Measurements from ENCODE around the gene CLIP2.

Gene CLIP2

DNA sequence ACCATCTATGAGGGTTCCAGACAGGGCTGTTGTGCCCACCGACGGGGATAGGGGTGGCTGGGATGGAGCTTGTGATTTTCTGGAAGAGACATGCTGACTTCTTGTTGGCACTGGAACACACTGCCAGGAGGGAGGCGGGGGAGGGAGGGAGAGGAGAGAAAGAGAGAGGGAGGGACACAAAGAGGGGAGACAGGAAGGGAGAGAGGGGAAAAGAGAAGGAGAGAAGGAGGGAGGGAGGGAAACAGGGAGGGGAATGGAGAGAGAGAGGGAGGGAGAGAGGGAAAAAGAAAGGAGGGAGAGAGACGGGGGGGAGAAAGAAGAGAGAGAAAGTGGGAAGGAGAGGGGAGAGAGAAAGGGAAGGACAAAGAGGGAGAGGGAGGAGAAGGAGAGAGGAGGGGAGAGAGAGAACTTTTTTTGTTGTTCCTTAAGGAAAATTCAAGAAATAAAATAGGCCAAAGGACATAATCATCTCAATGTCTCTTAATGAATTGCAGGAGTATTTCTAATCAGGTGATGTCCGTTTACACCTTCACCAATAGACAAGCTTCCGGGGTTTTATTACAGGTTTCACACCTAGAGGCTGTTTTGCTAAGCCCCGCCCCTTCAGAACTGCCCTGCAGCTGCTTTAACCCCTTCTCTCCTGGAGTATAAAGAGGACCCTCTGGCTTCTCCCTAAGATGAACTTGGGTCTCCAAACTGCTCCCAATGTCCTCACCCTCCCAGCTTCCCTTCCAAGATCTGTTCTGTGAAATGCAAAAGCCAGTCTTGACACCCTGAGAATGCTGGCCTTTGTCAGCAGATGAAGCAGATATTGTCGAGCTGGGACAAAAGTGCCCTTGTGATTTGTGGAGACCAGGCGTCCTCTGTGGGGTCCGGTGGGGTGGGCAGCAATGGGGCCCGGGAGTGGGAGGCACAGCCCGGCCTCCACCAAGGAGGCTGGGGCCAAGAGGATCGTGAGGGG lies 82.5 kb downstream of the CLIP2 start:
- DNase-seq (ENCODE audit: insufficient read length, low spot score): no peak
- TF ChIP-seq, protein P1, sequence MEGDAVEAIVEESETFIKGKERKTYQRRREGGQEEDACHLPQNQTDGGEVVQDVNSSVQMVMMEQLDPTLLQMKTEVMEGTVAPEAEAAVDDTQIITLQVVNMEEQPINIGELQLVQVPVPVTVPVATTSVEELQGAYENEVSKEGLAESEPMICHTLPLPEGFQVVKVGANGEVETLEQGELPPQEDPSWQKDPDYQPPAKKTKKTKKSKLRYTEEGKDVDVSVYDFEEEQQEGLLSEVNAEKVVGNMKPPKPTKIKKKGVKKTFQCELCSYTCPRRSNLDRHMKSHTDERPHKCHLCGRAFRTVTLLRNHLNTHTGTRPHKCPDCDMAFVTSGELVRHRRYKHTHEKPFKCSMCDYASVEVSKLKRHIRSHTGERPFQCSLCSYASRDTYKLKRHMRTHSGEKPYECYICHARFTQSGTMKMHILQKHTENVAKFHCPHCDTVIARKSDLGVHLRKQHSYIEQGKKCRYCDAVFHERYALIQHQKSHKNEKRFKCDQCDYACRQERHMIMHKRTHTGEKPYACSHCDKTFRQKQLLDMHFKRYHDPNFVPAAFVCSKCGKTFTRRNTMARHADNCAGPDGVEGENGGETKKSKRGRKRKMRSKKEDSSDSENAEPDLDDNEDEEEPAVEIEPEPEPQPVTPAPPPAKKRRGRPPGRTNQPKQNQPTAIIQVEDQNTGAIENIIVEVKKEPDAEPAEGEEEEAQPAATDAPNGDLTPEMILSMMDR (IDR thresholded peaks at IDR 0.05; ENCODE audit: insufficient read depth, missing control alignments): no peak
- no peak for FAIRE-seq

DNA sequence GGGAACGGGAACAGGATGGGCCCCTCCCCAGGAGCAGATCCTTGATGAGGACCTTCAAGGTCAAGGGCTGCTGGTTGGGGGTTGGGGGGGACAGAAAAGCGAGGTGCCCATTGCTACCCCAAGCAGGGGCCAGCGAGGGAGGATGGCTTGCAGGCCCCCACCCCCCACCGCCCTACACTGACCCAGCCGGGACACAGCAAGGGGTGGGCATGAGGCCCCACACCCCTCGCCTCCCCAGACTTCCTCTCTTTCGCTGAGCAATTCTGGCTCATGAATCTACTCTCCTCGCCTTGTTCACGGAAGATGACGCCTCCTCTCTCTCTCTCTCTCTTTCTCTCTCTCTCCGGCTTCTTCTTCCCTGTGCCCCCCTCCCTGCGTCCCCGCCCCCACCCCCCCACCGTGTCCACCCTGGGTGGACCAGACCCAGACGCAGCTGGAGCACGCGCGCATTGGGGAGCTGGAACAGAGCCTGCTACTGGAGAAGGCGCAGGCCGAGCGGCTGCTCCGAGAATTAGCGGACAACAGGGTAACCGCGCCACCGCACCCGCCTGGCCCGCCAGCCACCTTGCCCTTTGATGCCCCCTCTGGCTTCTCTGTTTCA lies 83.4 kb downstream of the CLIP2 start:
- FAIRE-seq (no peak), DNase-seq (ENCODE audit: insufficient read length, low spot score) (no peak)

DNA sequence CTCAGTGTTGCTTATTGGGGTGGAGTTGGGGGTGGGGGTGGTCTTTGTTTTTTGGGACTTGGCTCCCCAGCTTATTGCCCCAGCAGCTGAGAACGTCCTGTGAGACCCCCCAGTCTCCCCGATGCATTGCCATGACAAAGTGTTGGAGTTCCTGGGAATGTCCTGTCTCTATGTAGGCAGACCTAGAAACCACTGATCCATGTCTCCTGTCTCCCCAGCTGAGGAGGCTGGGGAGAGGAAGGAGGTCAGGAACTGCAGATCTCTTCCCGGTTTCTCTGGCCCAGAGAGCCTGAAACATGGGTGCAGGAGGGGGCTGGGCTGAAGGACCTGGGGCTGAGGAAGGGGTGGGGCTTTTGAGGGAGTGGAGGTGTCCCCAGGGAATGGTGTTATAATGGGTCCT lies 84.3 kb downstream of the CLIP2 start:
- no peak for FAIRE-seq

More for the DNA sequence above, 83.4 kb downstream of the CLIP2 start:
- TF ChIP-seq, protein P1 (IDR thresholded peaks at IDR 0.05; ENCODE audit: insufficient read depth, missing control alignments): no peak

DNA sequence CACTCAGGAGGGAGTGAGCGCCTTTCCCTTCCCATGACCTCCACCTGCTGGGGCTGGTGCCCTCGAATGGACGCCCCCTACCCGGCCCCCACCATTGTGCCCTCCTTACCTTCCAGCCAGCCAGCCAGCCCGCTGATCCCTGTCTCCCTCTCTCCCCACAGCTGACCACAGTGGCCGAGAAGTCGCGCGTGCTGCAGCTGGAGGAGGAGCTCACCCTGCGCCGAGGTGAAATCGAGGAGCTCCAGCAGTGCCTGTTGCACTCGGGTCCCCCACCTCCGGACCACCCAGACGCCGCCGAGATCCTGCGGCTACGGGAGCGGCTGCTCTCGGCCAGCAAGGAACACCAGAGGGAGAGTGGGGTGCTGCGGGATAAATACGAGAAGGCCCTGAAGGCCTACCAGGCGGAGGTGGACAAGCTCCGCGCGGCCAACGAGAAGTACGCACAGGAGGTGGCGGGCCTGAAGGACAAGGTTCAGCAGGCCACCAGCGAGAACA lies 86.6 kb downstream of the CLIP2 start:
- DNase-seq (ENCODE audit: insufficient read length, low spot score) (no peak), FAIRE-seq (no peak)
- TF ChIP-seq, protein P1 (IDR thresholded peaks at IDR 0.05; ENCODE audit: insufficient read depth, missing control alignments): no peak

More for the DNA sequence above, 84.3 kb downstream of the CLIP2 start:
- TF ChIP-seq, protein P1 (IDR thresholded peaks at IDR 0.05; ENCODE audit: insufficient read depth, missing control alignments): no peak
- no peak for DNase-seq (ENCODE audit: insufficient read length, low spot score)

DNA sequence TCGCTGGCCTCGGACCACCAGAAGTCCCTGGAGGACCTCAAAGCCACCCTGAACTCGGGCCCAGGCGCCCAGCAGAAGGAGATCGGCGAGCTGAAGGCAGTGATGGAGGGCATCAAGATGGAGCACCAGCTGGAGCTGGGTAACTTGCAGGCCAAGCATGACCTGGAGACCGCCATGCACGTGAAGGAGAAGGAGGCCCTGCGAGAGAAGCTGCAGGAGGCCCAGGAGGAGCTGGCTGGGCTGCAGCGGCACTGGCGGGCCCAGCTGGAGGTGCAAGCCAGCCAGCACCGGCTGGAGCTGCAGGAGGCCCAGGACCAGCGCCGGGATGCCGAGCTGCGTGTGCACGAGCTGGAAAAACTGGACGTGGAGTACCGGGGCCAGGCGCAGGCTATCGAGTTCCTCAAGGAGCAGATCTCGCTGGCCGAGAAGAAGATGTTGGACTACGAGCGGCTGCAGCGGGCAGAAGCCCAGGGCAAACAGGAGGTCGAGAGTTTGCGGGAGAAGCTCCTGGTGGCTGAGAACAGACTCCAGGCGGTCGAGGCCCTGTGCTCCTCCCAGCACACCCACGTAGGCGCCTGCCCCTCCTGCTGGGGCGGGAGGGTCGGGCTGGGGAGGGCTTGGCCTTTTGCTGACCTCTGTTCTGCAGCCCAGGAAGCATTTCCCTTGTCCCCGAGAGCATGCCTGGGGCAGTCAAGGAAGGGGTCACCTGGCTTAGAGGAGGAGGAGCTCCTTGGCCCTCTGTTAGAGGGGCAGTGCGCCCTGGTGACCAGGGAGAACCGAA lies 87.2 kb downstream of the CLIP2 start:
- DNase-seq (ENCODE audit: insufficient read length, low spot score): no peak
- TF ChIP-seq, protein P1 (IDR thresholded peaks at IDR 0.05; ENCODE audit: insufficient read depth, missing control alignments): no peak
- FAIRE-seq: no peak

DNA sequence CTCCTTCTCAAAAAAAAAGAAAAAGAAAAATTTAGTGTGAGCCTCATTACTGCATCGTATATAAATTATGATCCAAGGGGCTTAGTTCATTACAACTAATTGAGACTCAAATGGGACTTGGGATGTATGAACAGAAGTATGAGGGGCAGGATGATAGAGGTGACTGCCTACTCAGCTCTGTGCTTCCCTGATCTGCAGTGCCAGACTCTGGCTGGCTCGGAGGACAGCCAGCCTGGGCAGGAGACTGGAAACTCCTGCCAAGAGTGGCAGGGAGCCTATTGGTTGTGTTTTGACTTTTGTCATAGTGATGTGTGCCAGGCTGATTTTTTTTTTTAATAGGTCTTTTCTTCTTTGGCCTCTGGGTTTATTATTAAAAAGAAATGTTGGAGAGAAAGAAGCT lies 90.7 kb downstream of the CLIP2 start:
- DNase-seq (ENCODE audit: insufficient read length, low spot score): no peak
- FAIRE-seq: no peak
- TF ChIP-seq, protein P1 (IDR thresholded peaks at IDR 0.05; ENCODE audit: insufficient read depth, missing control alignments): no peak

Measured in D721Med (cell line).